A673 (cell line): ENCODE data around the gene MRPL9.

ENCODE experiments used
- CTCF ChIP-seq: fragments of 300-800, 200-600 bp; sonication (generic); conservative IDR thresholded peaks from 2 replicates; pipeline ENCODE4 v1.5.1; 2017; ENCODE audit warnings: low read depth, mild to moderate bottlenecking, antibody characterized with exemption, low read length, moderate library complexity, mixed read lengths
- EZH2 ChIP-seq: fragments of 200-600 bp; sonication (generic); IDR thresholded peaks from 2 replicates; pipeline ENCODE4 v1.6.1; 2017; ENCODE audit warnings: borderline replicate concordance, low read depth, mild to moderate bottlenecking, mixed read lengths, antibody characterized with exemption, low read length; ENCODE audit not compliant: poor library complexity, severe bottlenecking

- TF ChIP-seq CTCF, result no peak
- no peak for TF ChIP-seq EZH2
Measured at GRCh38 chr1:151776665-151777062, 13.4 kb upstream of the MRPL9 start.
